ENCODE results near the gene TMEM129.
A peak's percentile ranks its signal among the peaks of the same experiment; 100 is the strongest.

Gene TMEM129

GRCh38 chr4:1721003-1721665, at the start of gene TMEM129, which contains the start of gene TACC3:
Gene TMEM129 (minus strand): TSS chr4:1721323. CDS start chr4:1720837, 486 bp downstream.
Gene TACC3 (plus strand): TSS chr4:1721521. CDS start chr4:1723422, 1,901 bp downstream.
- peak; percentile 93 for DNase-seq

DNA sequence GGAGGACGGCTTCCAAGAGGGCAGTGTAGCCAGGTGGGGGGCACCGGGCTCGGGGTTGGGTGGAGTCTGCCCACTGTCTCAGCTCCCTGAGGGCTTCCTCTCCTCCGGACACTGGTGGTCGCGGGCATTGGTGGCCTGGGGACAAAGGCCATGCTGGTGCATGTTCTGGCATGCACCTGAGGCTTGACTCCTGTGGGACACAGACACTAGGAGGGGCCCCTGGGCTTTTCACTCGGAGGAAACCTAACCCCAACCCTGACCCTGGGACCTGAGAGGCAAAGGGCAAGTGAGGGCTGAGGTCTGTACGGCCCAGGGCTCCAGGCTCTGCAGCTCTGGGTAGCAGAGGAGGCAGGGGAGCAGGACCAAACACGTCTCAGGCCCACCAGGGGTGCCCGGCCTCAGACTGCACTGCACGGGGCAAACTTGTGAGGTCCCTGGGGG, 49.7 kb upstream of the TMEM129 start:
- DNase-seq, result no peak

DNA sequence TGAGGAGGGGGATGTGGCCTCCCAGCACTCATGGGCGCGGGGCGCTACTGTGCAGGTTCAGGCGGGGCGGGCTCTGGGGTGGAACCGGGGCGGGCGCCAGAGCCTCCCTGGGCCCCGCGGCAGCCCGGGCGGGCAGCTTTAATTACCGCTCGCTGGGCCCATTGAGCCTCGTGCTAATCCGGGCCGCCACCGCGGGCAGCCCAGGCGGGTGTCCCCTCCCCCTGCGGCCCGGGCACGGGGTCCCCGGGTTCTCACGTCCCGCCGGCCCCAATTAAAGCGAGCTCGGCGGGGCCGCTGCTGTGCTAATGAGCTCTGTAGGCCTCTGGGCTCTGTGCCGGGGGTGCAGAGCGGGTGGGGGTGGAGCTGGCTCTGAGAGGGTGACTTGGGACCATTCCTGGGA, 49.1 kb upstream of the TMEM129 start:
- DNase-seq, result no peak

DNA sequence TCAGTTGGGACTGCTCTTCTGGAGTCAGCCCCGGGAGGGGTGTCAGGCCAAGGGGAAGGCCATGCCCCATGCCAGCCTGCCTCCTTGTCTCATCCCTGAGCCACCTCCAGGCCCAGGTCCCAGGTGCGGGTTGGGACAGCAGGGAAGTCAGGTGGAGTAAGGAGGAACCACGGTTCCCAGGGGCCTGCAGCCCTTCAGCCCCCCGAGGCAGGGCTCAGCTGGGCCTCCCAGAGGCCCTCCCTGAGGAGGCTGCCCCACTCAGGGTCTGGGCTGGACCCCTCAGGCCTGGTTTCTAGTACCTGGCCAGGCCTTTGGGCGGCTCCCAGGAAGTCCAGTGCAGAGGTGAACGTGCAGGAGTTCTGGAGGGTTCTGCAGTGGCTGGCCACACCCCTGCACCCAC, 48.6 kb upstream of the TMEM129 start:
- DNase-seq, result no peak

- no peak for DNase-seq
These were observed 47.4 kb upstream of the TMEM129 start for GRCh38 chr4:1768367-1769034.

- DNase-seq, result no peak
These were observed 46.7 kb upstream of the TMEM129 start for GRCh38 chr4:1767770-1768366.

DNA sequence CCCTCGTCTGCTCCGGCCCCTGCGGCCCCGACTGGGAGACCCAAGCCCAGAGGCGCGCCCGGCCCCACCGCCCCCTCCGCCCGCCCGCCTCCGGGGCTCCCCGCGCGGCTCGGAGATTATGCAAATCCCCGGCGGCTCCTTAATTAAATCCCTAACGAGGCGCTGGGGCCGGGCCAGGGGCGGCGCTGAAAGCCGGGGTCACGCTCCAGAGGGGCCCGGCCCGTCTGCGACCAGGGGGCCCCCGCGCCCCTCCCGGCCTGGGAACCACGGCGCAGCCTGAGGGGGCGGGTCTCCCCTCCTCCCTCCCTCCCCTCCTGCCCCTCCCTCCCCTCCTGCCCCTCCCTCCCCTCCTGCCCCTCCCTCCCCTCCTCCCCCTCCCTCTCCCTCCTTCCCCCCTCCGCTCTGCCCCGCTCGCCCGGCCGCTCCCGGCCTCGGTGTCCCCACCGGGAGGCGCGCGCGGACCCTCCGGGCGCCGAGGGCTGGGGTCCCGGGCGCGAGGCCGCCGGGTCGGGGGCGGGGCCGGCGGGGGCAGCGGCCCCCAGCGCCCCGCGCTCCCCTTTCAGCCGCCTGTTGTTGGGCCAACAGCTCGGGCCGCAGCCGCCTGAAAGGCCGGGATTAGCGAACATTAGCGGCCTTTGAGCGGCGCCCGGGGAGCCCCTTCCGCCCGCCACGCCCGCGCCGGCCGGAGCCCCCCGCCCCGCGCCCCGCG, 46.1 kb upstream of the TMEM129 start:
- DNase-seq, result no peak

DNA sequence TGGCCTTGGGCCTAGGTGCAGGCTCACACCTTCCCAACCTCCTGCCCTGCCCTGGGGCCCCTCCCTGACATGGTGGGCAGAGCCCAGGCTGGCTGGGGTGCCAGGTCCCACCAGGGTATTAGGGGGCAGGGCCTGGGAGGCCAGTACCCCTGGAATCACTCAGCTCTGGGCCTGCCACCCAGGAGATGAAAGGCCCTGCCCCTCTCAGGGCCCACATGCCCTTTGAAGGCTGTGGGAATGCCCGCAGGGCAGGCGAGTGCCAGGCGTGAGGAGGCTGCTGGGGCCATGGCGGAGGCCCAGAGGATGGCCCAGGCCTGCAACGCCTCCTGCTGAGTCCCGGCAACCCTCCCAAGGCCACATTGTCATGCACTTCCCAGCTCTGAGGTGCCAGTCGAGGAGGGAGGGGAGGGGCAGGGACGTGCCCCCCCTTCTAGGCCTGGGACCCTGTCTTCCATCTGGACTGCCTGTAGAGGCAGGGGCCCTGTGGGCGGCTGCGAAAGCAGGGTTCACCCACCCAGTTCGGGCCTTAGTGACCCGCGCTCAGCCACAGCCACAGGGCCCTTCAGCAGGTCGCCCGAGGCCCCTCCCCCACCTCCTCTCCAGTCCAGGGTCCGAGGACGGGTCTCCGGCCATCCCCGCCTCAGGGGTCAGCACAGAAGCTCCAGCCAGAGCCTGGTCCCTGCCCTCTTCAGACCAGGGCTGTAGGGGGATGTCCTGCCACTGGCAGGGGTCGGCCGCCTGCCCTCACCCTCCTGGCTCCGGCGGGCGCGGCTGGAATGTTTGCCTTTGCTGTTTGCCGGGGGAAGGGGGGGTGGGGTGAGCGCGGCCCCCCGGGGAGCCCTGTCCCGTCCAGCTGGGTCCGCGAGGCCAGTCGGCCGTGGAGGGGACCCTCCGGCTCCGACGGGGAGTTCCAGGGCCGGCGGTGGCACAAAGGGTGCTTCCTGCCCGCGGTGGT, 45.3 kb upstream of the TMEM129 start:
- no peak for DNase-seq

DNA sequence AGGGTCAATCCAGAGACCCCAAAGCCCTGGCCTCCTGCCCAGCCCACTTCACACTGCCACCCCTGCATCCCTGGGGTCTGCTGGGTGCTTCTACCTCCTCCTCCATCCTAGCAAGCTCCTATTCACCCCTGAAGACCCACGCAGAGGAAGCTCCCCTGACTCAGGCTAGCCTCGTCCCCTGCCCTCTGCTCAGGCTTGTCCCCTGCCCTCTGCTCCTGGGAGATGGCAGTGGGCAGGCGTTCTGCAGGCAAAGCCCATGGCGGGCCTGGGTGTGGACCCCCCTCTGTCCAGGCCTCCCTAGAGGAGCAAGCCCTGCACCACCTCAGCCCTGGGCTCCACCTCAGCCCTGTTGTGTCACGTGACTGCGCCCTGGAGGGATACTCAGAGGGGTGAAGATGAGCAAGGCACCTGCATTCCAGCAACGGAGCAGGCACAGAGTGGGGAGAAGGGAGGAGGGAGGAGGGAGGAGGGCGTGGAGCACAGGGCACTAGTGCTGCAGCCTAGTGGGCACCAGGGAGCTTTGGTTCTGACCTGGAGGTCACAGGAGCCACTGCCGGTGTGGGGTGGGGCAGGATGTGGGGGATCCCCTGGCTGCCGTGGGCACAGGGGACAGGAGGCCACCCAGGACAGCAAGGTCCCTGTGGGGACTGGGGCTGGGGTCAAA, 44.4 kb upstream of the TMEM129 start:
- no peak for DNase-seq

DNA sequence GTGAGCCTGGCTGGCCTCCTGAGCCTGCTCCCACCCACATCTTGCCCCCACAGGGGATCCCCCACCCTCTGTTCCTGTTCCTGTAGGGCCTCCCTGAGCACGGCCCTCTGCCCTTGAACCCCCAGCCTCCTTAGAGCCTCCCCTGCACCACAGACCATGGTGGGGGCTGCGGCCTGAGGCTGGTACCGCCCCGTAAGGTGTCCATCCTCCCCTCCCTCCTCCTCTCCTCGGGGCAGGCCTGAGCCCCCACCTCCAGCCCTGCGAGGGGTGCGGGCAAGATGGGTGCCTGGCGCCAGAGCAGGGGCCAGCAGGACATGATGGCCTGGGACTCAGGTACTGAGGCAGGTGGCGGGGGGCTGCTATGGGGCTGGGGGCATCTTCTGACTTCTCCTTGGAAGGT, 43.5 kb upstream of the TMEM129 start:
- DNase-seq, result no peak

- no peak for DNase-seq
These were observed 42.5 kb upstream of the TMEM129 start for GRCh38 chr4:1763550-1764080.

- DNase-seq, result no peak
These were observed 42.0 kb upstream of the TMEM129 start for GRCh38 chr4:1763070-1763549.

DNA sequence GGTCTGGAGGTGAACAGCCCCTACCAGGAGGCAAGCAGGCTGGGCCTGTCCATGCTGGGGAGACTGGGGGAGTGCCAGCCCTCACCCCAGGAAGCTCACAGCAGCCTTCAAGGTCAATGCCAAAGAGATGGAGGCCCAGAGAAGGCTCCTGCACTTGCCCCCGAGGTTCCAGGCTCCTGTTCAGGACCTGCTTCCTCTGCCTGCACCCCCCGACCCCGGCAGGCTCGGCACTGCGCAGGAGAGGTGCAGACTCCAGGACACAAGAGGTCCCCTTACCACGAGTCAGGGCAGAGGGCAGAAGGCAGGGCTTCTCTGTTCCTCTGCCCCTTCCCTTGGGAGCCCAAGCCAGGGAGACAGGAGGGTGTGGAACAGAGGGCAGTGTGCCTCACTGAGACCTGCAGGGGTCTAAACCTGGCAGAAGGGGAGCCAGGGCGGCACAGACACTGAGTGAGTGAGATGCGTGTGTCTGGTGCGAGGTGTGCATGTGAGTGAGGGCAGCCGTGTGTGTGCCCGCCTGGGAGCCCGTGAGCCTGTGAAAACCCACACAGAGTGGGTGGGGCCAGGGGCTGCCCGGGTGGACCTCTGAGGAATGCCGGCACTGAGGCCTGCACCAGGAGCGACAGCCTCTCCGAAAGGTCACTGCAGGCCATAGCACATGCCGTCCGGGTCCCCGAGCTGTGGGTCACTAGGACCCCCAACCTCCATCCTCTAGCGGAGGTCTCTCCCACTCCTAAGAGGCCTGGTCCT, 41.3 kb upstream of the TMEM129 start:
- no peak for DNase-seq

DNA sequence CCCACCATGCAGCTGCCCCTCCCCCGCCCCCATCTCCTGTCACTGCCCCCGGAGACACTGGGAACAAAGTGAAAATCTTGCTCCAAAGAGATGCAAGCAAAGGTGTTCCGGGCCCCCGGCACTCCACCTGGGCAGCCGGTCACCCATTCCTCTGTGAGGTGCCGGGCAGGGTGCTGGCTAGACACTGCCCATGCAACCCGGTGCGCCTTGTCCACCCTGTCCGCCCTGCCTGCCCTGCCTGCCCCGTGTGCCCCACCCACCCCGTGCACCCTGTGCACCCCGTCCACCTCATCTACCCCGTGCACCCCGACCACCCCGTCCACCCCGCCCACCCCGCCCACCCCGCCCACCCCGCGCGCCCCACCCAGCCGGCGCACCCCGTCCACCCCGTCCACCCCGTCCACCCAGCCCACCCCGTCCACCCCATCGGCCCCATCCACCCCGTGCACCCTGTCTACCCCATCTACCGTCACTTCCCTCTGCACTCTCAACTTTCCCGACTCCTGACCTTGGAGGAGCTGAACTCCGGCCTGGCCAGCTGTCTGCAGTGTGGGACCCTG, 40.1 kb upstream of the TMEM129 start:
- DNase-seq, result no peak

GRCh38 chr4:1760521-1761071, 39.5 kb upstream of the TMEM129 start:
- DNase-seq, result no peak

DNA sequence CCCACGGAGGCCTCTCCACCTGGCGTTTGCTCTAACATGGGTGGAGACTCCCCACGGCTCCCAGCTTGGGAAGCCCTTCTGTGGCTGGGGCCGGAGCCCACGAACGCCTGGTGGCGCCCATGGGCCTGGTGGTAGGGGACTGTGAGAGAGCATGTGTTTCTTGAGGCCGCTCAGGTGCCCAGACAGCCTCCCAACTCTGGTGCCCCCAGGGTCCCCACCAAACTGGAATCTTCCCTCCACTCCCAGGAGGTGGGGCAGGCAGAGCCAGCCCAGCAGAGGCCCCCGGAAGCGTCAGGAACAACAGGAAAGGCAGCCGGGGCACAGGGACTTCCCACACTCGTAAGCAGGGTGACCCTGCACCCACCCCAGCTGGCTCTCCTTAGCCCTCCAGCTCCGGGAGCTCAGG, 38.7 kb upstream of the TMEM129 start:
- no peak for DNase-seq

GRCh38 chr4:1759170-1759817, 38.2 kb upstream of the TMEM129 start:
- DNase-seq, result no peak

GRCh38 chr4:1758306-1759121, 37.4 kb upstream of the TMEM129 start:
- no peak for DNase-seq
